GM12865 (cell line): ENCODE results near the gene ADCY6.

Experiments used
- DNase-seq: peaks from one replicate; pipeline ENCODE4 v3.0.0; 2010; ENCODE audit warnings: low read depth
- H3K4me3 ChIP-seq: 2 replicates; pipeline ENCODE4 v1.5.1; 2011; ENCODE audit warnings: mild to moderate bottlenecking, low read depth, low read length, control low read depth
- TF ChIP-seq, protein P1 (sequence below): IDR thresholded peaks from 2 replicates; pipeline ENCODE4 v1.5.1; 2011; ENCODE audit warnings: low read length, control low read depth, low read depth, inconsistent platforms; ENCODE audit not compliant: insufficient read depth; ENCODE audit errors: missing control alignments

Gene ADCY6

GRCh38 chr12:48810903-48811431 is 22.1 kb upstream of the ADCY6 start:
- DNase-seq = no peak
- H3K4me3 ChIP-seq = no peak overlapping the region
- TF ChIP-seq, protein P1, sequence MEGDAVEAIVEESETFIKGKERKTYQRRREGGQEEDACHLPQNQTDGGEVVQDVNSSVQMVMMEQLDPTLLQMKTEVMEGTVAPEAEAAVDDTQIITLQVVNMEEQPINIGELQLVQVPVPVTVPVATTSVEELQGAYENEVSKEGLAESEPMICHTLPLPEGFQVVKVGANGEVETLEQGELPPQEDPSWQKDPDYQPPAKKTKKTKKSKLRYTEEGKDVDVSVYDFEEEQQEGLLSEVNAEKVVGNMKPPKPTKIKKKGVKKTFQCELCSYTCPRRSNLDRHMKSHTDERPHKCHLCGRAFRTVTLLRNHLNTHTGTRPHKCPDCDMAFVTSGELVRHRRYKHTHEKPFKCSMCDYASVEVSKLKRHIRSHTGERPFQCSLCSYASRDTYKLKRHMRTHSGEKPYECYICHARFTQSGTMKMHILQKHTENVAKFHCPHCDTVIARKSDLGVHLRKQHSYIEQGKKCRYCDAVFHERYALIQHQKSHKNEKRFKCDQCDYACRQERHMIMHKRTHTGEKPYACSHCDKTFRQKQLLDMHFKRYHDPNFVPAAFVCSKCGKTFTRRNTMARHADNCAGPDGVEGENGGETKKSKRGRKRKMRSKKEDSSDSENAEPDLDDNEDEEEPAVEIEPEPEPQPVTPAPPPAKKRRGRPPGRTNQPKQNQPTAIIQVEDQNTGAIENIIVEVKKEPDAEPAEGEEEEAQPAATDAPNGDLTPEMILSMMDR = no peak

- TF ChIP-seq, protein P1 = no peak
- DNase-seq = no peak
- no peak overlapping the region for H3K4me3 ChIP-seq
Measured at GRCh38 chr12:48807981-48808380, 19.1 kb upstream of the ADCY6 start.

GRCh38 chr12:48803675-48804074 is 14.8 kb upstream of the ADCY6 start:
- TF ChIP-seq, protein P1 = no peak
- no peak for DNase-seq
- no peak overlapping the region for H3K4me3 ChIP-seq

- no peak overlapping the region for H3K4me3 ChIP-seq
- TF ChIP-seq, protein P1 = no peak
- no peak for DNase-seq
Measured at GRCh38 chr12:48800971-48801370, 12.1 kb upstream of the ADCY6 start.

DNA sequence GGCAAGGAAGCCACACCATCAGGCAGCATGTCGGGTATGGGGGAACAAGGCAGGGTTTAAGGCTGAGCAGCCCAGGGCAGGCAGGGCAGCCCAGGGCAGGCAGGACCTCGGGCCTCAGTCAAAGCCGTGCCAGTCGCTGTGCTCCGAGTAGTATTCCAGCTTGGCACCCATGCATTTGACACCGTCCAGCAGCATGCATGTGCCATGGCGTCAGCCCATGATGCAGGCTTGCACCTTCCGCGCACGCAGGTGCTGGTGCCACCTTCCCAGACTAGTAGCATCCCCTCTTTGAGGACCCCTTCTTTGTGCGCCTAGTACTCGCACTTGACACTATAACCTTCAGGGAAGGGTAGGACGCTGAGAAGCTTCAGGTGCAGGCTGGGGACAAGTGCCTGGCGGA is 11.6 kb upstream of the ADCY6 start:
- TF ChIP-seq, protein P1 = no peak
- no peak overlapping the region for H3K4me3 ChIP-seq
- no peak for DNase-seq

GRCh38 chr12:48796976-48797375 is 8.1 kb upstream of the ADCY6 start:
- TF ChIP-seq, protein P1 = no peak
- H3K4me3 ChIP-seq = no peak overlapping the region
- DNase-seq = no peak
